ENCODE measurements around the gene CWF19L1.

CWF19L1 gene

DNA sequence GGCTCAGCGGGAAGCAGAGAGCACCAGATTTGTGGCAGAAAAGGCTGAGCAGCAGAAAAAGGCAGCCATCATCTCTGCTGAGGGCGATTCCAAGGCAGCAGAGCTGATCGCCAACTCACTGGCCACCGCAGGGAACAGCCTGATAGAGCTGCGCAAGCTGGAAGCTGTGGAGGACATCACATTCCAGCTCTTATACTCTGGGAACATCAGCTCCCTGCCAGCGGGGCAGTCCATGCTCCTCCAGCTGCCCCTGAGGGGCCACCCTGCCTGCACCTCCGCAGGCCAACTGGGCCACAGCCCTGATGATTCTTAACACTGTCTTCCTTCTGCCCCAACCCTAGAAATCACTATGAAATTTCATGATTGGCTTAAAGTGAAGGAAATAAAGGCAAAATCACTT lies 18.6 kb downstream of the CWF19L1 start:
- Histone ChIP-seq H3K9me3 (ENCODE audit: insufficient read depth, low read depth, low read length) (no peaks in the 10 kb centered on the region), H3K4me3 (ENCODE audit: low read length, poor library complexity, severe bottlenecking) (no peak overlapping the region), H3K9ac (ENCODE audit: low read depth, low read length, poor library complexity, severe bottlenecking) (no peak overlapping the region), H3K79me2 (ENCODE audit: insufficient read depth, low read length) (no peaks in the 10 kb centered on the region), H2AFZ (ENCODE audit: low read length) (no peak overlapping the region), H3K4me1 (ENCODE audit: insufficient read depth, low read length, poor library complexity, severe bottlenecking) (no peaks in the 10 kb centered on the region), H3K36me3 (ENCODE audit: insufficient read depth, low read length) (peaks cover 54% of the 10 kb centered on the region; the same call in 1 of the 2 replicates), H4K20me1 (ENCODE audit: insufficient read depth, low read length, poor library complexity, severe bottlenecking) (no peaks in the 10 kb centered on the region), H3F3A (ENCODE audit: low read depth) (no peaks in the 10 kb centered on the region), H3K27me3 (ENCODE audit: insufficient read depth, low read length, poor library complexity, severe bottlenecking) (no peaks in the 10 kb centered on the region), H3K4me2 (ENCODE audit: low read depth, low read length, poor library complexity, severe bottlenecking) (no peak overlapping the region), H3K9me2 (replicated peaks; ENCODE audit: low read depth, low read length) (no peaks in the 10 kb centered on the region)
- TF ChIP-seq EZH2phosphoT487 (IDR thresholded peaks at IDR 0.05; ENCODE audit: borderline replicate concordance) (no peak), CTCF (conservative IDR thresholded peaks at IDR 0.05; ENCODE audit: low read length) (no peak)

DNA sequence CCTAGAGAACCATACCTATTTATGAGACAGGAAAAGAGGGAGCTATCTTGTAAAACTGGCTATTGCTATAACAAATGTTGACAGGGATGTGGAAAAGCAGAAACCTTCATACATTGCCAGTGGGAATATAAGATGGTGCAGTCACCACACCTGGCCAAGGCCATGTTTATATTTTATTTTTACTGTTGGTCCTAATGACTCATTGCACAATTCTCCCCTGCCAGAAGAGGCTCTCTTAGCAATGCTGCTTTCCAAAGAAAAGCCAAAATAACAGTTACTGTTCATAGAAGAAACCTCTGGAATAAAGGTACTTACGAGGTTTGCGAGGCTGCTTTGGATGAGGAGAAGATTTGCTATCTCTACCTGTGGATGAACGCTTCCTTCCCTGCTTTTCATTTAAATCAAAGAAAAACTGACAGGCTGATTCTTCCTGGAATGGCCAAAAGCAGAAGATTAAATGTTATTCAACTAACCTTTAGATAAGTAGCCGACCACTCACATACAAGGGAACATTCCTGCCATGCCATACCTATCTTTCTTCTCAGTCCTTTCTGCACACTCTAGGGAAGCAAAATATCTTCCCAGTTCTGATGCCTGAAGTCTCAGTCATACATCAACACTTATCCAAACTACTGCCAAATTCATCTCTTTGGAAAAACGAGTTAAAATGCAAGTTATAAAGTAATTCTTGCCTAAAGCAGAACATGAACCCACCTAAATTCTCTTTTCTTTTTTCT lies 21.8 kb downstream of the CWF19L1 start:
- Histone ChIP-seq H3K4me2 (ENCODE audit: low read depth, low read length, poor library complexity, severe bottlenecking) (no peak overlapping the region), H3K9me3 (ENCODE audit: insufficient read depth, low read depth, low read length) (no peaks in the 10 kb centered on the region), H3K36me3 (ENCODE audit: insufficient read depth, low read length) (peaks cover 64% of the 10 kb centered on the region; the same call in 1 of the 2 replicates), H2AFZ (ENCODE audit: low read length) (no peak overlapping the region), H3K4me3 (ENCODE audit: low read length, poor library complexity, severe bottlenecking) (no peak overlapping the region), H3K9me2 (replicated peaks; ENCODE audit: low read depth, low read length) (no peaks in the 10 kb centered on the region), H4K20me1 (ENCODE audit: insufficient read depth, low read length, poor library complexity, severe bottlenecking) (no peaks in the 10 kb centered on the region), H3K79me2 (ENCODE audit: insufficient read depth, low read length) (no peaks in the 10 kb centered on the region), H3K27me3 (ENCODE audit: insufficient read depth, low read length, poor library complexity, severe bottlenecking) (no peaks in the 10 kb centered on the region), H3F3A (ENCODE audit: low read depth) (no peaks in the 10 kb centered on the region), H3K9ac (ENCODE audit: low read depth, low read length, poor library complexity, severe bottlenecking) (no peak overlapping the region), H3K4me1 (ENCODE audit: insufficient read depth, low read length, poor library complexity, severe bottlenecking) (no peaks in the 10 kb centered on the region)
- TF ChIP-seq CTCF (conservative IDR thresholded peaks at IDR 0.05; ENCODE audit: low read length), result no peak
- no peak for TF ChIP-seq EZH2phosphoT487 (IDR thresholded peaks at IDR 0.05; ENCODE audit: borderline replicate concordance)

- no peak overlapping the region for H2AFZ ChIP-seq (ENCODE audit: low read length)
- H3K27me3 ChIP-seq (ENCODE audit: insufficient read depth, low read length, poor library complexity, severe bottlenecking), result no peaks in the 10 kb centered on the region
- H3K4me2 ChIP-seq (ENCODE audit: low read depth, low read length, poor library complexity, severe bottlenecking), result no peak overlapping the region
- peaks cover 64% of the 10 kb centered on the region; the same call in 1 of the 2 replicates for H3K36me3 ChIP-seq (ENCODE audit: insufficient read depth, low read length)
- H3F3A ChIP-seq (ENCODE audit: low read depth), result no peaks in the 10 kb centered on the region
- no peaks in the 10 kb centered on the region for H4K20me1 ChIP-seq (ENCODE audit: insufficient read depth, low read length, poor library complexity, severe bottlenecking)
- H3K4me1 ChIP-seq (ENCODE audit: insufficient read depth, low read length, poor library complexity, severe bottlenecking), result no peaks in the 10 kb centered on the region
- TF ChIP-seq CTCF (conservative IDR thresholded peaks at IDR 0.05; ENCODE audit: low read length) (no peak), EZH2phosphoT487 (IDR thresholded peaks at IDR 0.05; ENCODE audit: borderline replicate concordance) (no peak)
- H3K9me3 ChIP-seq (ENCODE audit: insufficient read depth, low read depth, low read length), result no peaks in the 10 kb centered on the region
- no peaks in the 10 kb centered on the region for H3K79me2 ChIP-seq (ENCODE audit: insufficient read depth, low read length)
- H3K9ac ChIP-seq (ENCODE audit: low read depth, low read length, poor library complexity, severe bottlenecking), result no peak overlapping the region
- H3K4me3 ChIP-seq (ENCODE audit: low read length, poor library complexity, severe bottlenecking), result no peak overlapping the region
- no peaks in the 10 kb centered on the region for H3K9me2 ChIP-seq (replicated peaks; ENCODE audit: low read depth, low read length)
Measured at GRCh38 chr10:100239851-100240250, 27.6 kb downstream of the CWF19L1 start.

Data from Loucy (cell line).